Ovary (tissue), 3 donors: ENCODE measurements around the gene SPAG16.

Source experiments
- CTCF ChIP-seq, 3 donors: fragments of 450-650 bp in 2 of 3; fragments of 200-600 bp in 1 of 3; IDR thresholded peaks; one replicate each; pipeline versions ENCODE4 v1.5.1 to v1.8.0; 2016 to 2022; ENCODE audit warnings: antibody characterized with exemption in 3 of 3, mild to moderate bottlenecking in 1 of 3
- EP300 ChIP-seq: sonication (generic); formaldehyde crosslinking; IDR thresholded peaks from one replicate; pipeline ENCODE4 v1.6.1; 2017; ENCODE audit warnings: antibody characterized with exemption
- POLR2A ChIP-seq: fragments of 450-650 bp; IDR thresholded peaks from one replicate; pipeline ENCODE4 v1.6.1; 2017; ENCODE audit warnings: antibody characterized with exemption, mild to moderate bottlenecking, moderate library complexity
- donor health status: DM: no; HTN: no; CAD: no.

GRCh38 chr2:214174563-214174962 is 890.3 kb downstream of the SPAG16 start:
- no peak for TF ChIP-seq CTCF (IDR thresholded peaks at IDR 0.05)
- no peak for TF ChIP-seq POLR2A
- no peak for TF ChIP-seq EP300
